ENCODE measurements around the gene AP4B1. TPM values are rescaled to one million over a fixed set of nuclear protein-coding genes. Genes with fewer than 3 reads are reported as not detected.
"Not testable (repeated sequence)": the region's sequence is repeated elsewhere in the genome, so short reads cannot be mapped to it uniquely, and the experiment has no call there.

AP4B1 gene
- polyA plus RNA-seq (2013, experiment 1 of 2; ENCODE audit: insufficient read length) = 15.0 TPM
- 16.3 TPM for polyA plus RNA-seq (2013, experiment 2 of 2; ENCODE audit: insufficient read length)

- peak; percentile 100 for DNase-seq
These were observed at the start of gene AP4B1, which contains the start of gene DCLRE1B for GRCh38 chr1:113904674-113905434. TSS of gene AP4B1 (minus strand) at chr1:113904799. CDS start at chr1:113904717, 82 bp downstream. TSS of gene DCLRE1B (plus strand) at chr1:113905326. CDS start at chr1:113905587, 261 bp downstream.

DNA sequence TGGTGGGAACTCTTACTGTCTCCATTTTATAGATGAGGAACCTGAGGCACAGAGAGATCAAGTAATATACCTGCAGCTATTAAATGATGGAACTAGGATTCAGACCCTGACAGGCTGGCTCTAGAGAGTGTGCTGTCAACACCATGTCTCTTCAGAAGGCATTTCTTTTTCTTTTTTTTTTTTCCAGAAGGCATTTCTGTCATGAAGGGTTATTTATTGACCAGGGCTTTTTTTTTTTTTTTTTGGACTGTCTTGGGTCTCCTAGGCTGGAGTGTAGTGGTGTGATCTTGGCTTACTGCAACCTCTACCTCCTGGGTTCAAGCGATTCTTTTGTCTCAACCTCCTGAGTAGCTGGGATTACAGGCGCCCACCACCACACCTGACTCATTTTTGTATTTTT is 47.1 kb upstream of the AP4B1 start:
- no peak for DNase-seq

- DNase-seq = no peak
These were observed 46.3 kb upstream of the AP4B1 start for GRCh38 chr1:113950908-113951307.

DNA sequence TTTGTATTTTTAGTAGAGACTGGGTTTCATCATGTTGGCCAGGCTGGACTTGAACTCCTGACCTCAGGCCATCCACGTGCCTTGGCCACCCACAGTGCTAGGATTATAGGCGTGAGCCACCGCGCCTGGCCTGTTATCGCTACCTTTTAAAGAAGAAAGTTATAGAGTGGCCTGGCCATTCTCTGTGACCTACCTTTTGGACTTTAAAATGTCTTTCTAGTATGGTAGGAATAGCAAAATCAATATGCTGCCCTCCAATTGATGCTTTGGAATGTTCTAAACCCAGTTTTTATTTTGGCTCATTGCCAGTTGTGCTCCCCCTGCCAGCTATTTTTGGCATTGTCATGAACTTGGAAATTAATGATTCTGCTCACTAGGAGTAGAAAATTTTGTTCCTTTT is 44.4 kb upstream of the AP4B1 start:
- DNase-seq = no peak

- not testable (repeated sequence) for DNase-seq
These were observed 43.6 kb upstream of the AP4B1 start for GRCh38 chr1:113948151-113948550.

DNA sequence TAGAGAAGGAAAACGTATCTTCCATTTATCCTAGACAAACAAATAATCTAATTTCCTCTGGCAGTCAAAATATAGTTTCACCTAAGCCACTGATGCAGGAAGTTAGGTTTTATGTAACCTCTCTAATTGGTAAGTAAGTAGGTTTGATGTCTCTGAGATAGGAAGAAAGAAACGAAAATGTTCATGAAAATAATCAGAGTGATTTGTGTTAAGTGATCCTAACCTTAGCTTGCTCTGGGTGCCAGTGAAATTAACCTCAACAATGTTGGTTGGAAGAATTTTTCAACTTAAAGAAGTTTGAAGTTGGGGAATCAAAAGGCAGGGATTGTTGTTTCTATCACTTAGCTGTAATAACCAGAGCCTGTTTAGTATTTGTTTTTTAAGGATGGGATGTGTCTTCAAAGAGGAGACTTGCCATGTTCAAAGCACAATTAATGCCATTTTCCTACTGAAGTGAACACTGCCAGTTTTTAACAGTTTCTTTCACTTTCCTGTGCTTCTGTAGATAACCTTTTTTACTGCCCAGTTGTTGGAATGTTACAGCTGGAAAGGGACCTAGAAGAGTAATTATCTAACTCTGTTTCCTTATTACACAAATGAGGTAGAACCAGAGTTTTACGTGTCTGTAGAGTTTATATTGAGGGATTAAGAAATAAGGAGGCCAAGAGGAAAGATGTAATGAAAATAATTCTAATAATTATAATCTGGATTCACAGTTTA is 42.9 kb upstream of the AP4B1 start:
- DNase-seq = no peak

DNA sequence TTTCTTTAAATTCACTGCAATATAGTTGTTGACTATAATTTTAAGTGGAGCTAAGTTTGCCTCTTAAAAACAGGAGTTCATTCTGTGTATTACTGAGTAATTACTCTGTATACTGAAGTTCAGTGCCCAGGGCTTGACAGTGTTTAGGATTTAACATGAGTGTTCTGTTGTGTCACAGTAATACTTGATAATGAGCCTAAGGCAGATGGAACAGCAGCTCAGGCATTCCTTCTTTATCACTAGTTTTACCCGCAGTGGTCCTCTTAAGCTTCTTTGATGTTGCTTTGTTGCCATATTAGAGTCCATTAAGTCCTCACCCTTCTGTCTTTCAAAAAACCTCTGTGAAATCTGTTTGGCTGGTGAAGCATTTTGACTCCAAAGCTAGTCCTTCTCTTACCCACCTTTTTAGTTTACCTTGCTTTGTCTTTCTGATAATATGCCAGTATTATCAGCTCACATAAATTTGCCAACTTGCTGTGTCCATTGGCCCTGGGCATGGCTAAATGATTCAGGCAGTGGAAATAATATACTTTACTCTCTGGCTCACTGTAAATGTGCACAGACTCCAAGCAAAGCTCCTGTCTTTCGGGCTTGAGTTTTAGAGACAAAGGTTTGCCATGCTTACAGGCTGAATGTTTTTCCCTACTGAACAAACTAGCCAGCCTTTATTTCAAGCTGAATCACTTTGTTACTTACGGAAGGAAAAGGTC is 42.2 kb upstream of the AP4B1 start:
- DNase-seq = no peak

GRCh38 chr1:113946112-113946511 is 41.5 kb upstream of the AP4B1 start:
- no peak for DNase-seq

GRCh38 chr1:113945329-113945728 is 40.7 kb upstream of the AP4B1 start:
- DNase-seq = no peak

DNA sequence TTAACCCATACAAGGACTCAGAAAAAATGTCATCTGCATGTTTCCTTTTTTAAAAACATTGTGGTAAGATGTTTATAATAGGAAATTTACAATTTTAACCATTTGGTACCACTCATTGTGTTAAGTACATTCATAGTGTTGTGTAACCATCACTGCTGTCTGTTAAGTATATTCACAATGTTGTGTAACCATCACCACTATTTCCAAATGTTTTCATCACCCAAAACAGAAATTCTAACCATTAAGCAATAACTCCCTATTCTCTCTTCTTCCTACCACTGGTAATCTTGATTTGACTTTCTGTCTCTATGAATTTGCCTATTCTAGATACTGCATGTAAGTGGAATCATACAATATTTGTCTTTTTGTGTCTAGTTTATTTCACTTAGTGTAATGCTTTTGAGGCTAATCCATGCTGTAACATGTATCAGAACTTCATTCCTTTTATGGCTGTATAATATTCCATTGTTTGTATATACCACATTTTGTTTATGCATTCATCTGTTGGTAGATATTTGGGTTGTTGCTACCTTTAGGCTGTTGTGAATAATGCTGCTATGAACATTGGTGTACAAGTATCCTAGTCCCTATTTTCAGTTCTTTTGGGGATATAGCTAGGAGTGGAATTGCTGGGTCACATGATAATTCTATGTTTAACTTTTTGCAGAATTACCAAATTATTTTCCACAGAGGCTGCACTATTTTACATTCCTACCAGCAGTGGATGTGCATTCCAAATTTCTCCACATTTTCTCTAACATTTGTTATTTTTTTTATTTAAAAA is 38.6 kb upstream of the AP4B1 start:
- DNase-seq = no peak

- no peak for DNase-seq
These were observed 37.9 kb upstream of the AP4B1 start for GRCh38 chr1:113942527-113942926.

- no peak for DNase-seq
These were observed 36.6 kb upstream of the AP4B1 start for GRCh38 chr1:113941245-113941559.

DNA sequence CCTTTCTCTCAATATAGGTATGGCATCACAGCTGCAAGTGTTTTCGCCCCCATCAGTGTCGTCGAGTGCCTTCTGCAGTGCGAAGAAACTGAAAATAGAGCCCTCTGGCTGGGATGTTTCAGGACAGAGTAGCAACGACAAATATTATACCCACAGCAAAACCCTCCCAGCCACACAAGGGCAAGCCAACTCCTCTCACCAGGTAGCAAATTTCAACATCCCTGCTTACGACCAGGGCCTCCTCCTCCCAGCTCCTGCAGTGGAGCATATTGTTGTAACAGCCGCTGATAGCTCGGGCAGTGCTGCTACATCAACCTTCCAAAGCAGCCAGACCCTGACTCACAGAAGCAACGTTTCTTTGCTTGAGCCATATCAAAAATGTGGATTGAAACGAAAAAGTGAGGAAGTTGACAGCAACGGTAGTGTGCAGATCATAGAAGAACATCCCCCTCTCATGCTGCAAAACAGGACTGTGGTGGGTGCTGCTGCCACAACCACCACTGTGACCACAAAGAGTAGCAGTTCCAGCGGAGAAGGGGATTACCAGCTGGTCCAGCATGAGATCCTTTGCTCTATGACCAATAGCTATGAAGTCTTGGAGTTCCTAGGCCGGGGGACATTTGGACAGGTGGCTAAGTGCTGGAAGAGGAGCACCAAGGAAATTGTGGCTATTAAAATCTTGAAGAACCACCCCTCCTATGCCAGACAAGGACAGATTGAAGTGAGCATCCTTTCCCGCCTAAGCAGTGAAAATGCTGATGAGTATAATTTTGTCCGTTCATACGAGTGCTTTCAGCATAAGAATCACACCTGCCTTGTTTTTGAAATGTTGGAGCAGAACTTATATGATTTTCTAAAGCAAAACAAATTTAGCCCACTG is 36.0 kb upstream of the AP4B1 start:
- no peak for DNase-seq

DNA sequence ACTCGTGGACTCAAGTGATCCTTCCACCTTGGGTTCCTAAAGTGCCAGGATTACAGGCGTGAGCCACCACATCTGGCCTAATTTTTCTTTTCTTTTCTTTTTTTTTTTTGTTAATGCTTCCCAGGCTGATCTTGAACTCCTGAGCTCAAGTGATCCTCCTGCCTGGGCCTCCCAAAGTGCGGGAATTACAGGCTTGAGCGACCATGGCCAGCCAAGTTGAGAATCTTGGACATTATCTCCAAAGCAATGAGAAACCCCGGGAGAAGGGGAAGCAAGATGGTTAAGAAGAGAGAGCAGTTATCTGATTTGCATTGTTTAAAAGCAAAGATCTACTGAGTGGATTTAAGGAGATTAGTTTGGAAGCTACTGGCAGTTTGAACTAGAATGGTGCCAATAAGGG is 33.6 kb upstream of the AP4B1 start:
- DNase-seq = no peak

GRCh38 chr1:113937146-113937545 is 32.5 kb upstream of the AP4B1 start:
- DNase-seq = no peak

GRCh38 chr1:113935970-113936369 is 31.4 kb upstream of the AP4B1 start:
- DNase-seq = no peak

DNA sequence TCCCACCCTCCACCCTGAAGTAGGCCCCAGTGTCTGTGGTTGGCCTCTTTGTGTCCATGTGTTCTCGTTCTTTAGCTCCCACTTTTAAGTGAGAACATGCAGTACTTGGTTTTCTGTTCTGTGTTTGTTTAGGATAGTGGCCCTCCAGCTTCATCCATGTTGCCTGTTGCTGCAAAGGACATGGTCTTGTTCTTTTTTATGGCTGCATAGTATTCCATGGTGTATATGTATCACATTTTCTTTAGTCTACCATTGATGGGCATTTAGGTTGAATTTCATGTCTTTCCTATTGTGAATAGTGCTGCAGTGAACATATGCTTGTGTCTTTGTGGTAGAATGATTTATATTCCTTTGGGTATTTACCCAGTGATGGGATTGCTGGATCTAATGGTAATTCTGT is 30.6 kb upstream of the AP4B1 start:
- no peak for DNase-seq

DNA sequence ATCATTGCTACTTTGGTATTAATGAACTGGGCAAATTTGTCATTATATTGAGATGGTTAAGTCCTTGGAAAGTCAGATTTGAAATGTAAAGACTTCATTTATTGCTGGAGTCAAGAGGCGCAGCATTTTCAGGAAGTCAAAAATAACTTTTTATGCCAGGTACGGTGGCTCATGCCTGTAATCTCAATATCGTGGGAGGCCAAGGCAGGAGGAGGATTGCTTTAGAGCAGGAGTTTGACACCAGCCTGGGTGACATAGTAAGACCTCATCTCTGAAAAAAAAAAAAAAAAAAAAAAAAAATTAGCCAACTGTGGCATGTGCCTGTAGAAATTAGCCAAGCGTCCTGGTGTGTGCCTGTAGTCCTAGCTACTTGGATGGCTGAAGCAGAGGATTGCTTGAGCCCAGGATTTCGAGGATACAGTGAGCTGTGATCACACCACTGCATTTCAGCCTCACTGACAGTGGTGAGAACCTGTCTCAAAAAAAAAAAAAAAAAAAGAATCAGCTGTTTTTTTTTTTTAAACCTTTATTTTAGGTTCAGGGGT is 30.0 kb upstream of the AP4B1 start:
- DNase-seq = no peak

DNA sequence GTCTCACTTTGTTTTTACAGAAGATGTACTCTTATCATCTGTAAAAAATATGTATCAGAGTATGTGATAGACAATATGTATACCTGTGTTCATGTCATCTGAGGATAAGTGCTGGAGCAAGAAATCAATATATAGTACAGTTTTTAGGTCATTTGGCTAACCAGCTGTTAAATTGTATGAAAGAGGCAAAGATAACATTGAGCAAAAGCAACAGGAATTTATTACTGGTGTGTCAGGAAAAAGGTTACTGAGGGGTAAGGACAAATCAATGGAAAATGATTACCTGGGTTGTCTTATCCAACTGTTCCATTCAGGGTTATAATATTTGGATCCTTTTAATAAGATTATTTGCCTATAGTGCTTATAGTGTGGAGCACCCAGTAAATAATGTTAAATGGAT is 29.4 kb upstream of the AP4B1 start:
- DNase-seq = no peak

DNA sequence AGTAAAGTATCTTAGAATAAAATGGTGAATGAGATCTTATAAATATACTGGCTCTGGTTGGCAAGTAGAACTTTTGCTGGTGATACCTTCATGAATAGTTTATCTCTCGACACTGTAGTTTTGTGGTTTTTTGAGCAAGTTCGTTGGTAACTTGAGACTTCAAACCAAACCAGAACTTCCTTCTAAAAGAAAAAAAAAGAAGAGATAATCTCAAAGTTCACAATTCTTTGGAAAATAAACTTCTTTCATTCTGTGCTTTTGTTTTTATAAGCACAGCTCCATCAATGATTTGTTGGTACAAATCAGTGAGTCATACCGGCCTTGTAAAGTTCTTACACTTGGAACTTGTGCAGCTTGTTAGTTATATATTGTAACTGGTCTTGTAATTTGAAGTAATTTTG is 26.9 kb upstream of the AP4B1 start:
- no peak for DNase-seq

DNA sequence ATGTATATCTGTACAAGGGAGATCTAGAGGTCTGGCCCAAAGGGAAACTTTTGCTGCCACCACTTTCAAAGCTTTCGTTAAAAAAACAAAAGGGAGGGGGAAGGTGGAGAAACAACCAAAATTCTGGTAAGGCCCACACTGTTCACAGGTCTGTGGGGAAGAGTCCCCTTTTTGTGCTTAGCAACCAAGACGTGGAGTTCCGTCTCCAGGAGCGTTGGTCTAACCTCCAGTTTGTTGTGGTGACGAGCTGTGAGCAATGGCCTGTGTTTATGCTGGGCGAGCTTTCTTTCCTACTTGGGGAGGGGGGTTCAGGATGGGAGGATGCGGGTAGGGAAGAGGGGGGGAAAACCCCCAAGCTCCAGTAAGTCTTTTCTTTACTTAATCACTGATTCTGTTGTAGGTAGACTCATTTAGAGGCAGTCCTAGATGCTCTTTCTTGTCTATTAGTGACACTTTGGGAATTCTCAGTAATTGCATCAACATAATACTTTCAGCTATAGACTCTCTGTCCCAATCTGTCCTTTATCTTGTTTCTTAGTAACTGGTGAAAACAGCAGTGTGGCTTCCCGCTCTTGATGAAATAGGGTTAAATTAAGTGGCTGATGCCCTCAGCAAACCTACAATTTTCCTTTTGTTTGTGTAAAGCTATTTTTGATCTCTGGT is 26.0 kb upstream of the AP4B1 start:
- DNase-seq = peak; percentile 29
